ENCODE data around the gene SLC14A1. TPM values are rescaled to one million over a fixed set of nuclear protein-coding genes. Genes with fewer than 3 reads are reported as not detected.

The SLC14A1 gene
- total and polyA plus RNA-seq, 2 of the 8 experiments (the other 6 are each of a cell fraction or from before 2014, with no cell fraction given), result 0.18 TPM; not detected in 1

- TF ChIP-seq, protein P1, sequence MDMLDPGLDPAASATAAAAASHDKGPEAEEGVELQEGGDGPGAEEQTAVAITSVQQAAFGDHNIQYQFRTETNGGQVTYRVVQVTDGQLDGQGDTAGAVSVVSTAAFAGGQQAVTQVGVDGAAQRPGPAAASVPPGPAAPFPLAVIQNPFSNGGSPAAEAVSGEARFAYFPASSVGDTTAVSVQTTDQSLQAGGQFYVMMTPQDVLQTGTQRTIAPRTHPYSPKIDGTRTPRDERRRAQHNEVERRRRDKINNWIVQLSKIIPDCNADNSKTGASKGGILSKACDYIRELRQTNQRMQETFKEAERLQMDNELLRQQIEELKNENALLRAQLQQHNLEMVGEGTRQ (IDR thresholded peaks at IDR 0.05; ENCODE audit: low read length), result no peak
- no peak for TF ChIP-seq EGR1 (IDR thresholded peaks at IDR 0.05; ENCODE audit: borderline replicate concordance, low read depth, low read length)
Measured at GRCh38 chr18:45687621-45688020, 36.4 kb upstream of the SLC14A1 start (continued).
